Spleen (tissue), 7 donors: ENCODE data around the gene C5orf58.

ENCODE experiments used
- CTCF ChIP-seq, 11 experiments: fragments of 200-600 bp in 7 of 11; fragments of 450-650 bp in 4 of 11; sonication (generic) in 4 of 11; IDR thresholded peaks in 8 of 11; conservative IDR thresholded peaks in 3 of 11; 1 replicate in 7 of 11; 2 replicates in 4 of 11; pipeline versions ENCODE4 v1.4.0 to v1.8.0; 2016 to 2021; ENCODE audit warnings: antibody characterized with exemption in 11 of 11, inconsistent platforms in 4 of 11, mild to moderate bottlenecking in 1 of 11
- POLR2A ChIP-seq, 3 donors: fragments of 450-650 bp; IDR thresholded peaks; one replicate each; pipeline ENCODE4 v1.5.1; 2017; ENCODE audit warnings: antibody characterized with exemption in 3 of 3, mild to moderate bottlenecking in 1 of 3
- POLR2AphosphoS5 ChIP-seq, 3 donors: sonication (generic); formaldehyde crosslinking; IDR thresholded peaks; one replicate each; pipeline ENCODE4 v1.5.1; 2017; ENCODE audit warnings: antibody characterized with exemption in 3 of 3
- donor health status: DM: no; HTN: no; CAD: no; lungs with moderate emphysema.
- donor health status: DM: no; HTN: no; CAD: no.
- donor health status: DM: no; HTN: no; CAD: no.

GRCh38 chr5:170226129-170226615, 6.6 kb upstream of the C5orf58 start:
- TF ChIP-seq POLR2A (IDR thresholded peaks at IDR 0.05) = no peak
- peak in 1 of 11 experiments; percentile 2 for TF ChIP-seq CTCF (IDR thresholded peaks at IDR 0.05 in 8 of 11, conservative IDR thresholded peaks at IDR 0.05 in 3 of 11)
- no peak for TF ChIP-seq POLR2AphosphoS5 (IDR thresholded peaks at IDR 0.05)
